SW 1271 (cell line): ENCODE data around the gene MARVELD1.

Source experiments
- DNase-seq, 2 experiments: peaks; one replicate each; lab custom pipeline; 2025; lab: John Stamatoyannopoulos, UW

Gene MARVELD1

DNA sequence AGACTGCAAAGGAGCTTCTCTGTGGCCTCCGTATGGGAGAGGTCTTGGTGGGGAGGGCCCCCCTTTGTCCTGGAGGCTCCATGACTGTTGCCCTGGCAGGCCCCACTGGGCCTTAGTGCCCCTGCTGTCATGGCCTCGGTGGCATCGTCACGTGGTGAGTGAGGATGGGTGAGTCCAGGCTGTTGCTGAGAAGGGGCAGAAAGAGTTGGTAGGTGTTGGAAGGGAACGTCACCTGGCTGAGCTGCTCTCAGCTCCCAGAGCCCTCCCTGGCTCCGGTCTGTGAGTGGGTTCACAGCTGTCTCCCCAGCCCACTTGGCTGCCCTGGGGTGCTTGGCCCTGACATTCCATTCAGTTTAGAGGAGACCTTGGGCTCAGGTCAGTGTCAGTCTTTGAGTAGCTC, 42.2 kb downstream of the MARVELD1 start:
- no peak for DNase-seq

- DNase-seq = no peak
Observed at GRCh38 chr10:97757471-97757870, 43.9 kb downstream of the MARVELD1 start.

DNA sequence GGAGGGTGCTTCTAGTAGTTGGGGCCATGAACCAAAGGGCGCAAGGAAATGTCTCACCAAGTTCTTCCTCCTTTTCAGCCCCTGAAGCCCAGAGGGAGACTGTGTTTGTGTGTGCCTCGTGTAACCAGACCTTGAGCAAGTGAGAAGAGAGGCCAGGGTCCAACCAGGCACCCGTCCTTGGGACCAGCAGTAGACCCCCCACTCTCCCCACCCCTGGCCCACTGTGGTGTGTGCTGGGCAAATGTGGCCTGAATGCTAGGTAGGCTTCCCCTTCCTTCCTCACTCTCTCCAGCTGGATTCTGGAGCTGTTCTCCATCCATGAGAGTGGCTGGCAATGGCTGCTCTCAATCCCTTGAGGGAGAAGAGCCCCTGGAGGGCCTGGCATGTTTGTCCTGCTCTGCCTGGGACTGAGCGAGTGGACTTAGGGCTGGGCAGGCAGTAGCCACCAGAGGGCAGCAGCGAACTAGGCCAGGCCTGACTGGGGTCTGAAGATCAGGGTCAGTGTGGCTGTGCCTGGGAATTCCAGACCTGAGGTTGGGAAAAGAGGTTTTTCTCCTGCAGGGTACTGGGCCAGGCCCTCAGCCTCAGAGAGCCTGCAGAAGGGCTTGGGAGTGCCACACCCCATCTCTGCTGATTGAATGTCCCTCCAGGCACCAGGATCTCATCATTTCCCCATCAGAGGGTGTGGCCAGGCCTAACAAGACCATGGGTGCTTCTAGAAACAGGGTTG, 45.8 kb downstream of the MARVELD1 start:
- peak in 1 of 2 experiments; percentile 59 for DNase-seq

GRCh38 chr10:97759946-97760345, 46.4 kb downstream of the MARVELD1 start:
- DNase-seq = no peak

- no peak for DNase-seq
Observed at GRCh38 chr10:97760461-97761257, 47.1 kb downstream of the MARVELD1 start.

- no peak for DNase-seq
Observed at GRCh38 chr10:97761331-97761865, 47.9 kb downstream of the MARVELD1 start.

- no peak for DNase-seq
Observed at GRCh38 chr10:97762056-97762455, 48.5 kb downstream of the MARVELD1 start.

- no peak for DNase-seq
Observed at GRCh38 chr10:97762816-97763215, 49.3 kb downstream of the MARVELD1 start.

DNA sequence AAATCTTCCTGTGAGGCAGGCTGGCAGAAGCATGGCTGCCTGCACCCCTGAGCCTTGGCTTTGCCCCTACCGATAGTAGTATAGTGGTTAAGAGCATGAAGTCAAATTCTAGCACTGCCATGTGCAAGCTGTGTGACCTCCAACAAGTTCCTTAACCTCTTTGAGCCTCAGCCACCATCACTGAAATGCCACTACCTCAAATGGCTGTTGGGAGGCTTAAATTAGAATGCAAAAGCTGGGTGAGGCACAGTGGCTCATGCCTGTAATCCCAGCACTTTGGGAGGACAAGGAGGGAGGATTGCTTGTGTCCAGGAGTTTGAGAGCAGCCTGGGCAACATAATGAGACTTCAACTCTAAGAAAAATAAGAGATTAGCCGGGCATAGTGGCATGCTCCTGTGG, 49.9 kb downstream of the MARVELD1 start:
- DNase-seq = no peak

- no peak for DNase-seq
Observed at GRCh38 chr10:97763947-97764346, 50.4 kb downstream of the MARVELD1 start.

GRCh38 chr10:97764519-97764931, 51.0 kb downstream of the MARVELD1 start:
- no peak for DNase-seq

- no peak for DNase-seq
Observed at GRCh38 chr10:97765201-97765600, 51.7 kb downstream of the MARVELD1 start.

DNA sequence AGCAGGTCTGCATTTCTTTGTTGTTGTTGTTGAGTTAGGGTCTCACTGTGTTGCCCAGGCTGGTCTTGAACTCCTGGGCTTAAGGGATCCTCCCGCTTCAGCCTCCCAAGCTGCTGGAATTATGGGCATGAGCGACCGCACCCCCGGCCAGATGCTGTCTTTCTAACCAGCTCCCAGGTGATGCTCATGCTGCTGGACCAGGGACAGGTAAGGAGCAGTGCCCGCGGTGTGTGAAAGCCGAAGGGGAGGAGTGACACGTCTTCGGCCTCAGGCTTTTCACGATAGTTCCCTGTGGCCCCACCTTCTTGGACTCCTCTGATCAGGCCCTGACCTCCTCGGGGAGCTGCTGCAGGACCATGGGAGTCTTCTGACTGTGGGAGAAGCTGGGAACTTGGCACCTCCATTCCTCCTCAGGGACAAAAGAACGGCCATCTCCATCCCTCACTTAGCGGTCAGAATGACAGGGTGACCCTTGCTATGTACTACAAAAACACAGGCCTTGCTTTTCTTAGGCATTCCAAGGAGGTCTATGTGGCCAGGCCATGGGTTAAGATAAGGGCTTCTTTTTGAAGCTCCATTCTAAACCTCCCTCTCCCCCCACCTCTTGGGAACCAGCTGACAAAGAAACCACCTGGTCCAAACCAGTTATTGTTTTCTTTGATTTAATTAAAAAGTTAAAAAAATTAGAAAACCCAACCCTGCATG, 52.7 kb downstream of the MARVELD1 start:
- DNase-seq = no peak

DNA sequence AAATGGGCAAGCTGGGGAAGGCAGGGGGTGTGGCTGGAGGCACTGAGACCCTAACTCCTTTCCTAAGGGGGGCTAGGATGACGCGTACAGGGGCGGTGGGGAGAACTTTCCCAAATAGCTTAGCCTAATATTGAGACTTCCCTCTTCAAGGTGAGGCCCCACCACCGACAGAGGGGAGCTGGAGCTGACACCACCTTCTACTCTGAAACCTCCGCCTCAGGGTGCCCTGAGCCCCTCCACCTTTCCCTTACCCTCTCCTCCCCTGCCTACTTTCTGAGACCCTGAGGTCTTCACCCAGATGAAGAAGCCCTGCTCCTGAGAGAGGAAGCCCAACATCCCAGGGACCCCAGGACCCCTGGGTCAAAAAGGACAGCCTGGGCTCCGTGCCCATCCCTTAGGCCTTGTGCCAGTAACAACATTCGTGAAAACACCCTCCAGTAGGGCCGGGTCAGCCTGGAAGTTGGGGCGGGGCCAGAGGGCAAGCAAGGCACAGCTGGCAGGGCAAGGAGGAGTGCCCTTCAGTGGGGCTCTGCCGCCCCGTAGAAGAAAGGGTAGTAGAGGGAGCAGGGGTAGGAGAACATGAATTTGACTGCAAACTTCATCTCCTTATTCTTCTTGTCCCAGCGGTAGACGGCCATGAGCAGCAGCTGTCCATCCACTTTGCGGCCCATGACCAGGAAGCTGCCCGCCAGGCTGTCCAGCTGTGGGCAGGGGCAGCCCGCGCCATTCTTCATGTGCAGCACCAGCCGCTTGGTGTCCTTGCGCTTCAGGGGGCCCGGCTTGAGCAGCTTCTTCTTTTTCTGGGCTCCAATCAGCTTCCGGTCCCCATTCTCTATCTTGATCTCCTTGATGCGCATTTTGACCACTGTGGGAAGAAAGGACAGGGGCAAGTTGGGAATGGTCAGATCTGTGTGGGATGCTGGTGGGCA, 53.7 kb downstream of the MARVELD1 start:
- no peak for DNase-seq
